K562 (cell line): ENCODE data around the gene RFNG. TPM values are rescaled to one million over a fixed set of nuclear protein-coding genes. Genes with fewer than 3 reads are reported as not detected.

ENCODE experiments used
- CTBP1 ChIP-seq: fragments of 450-650 bp; IDR thresholded peaks from 2 replicates; pipeline ENCODE4 v1.6.1; 2016; ENCODE audit warnings: borderline replicate concordance
- E2F3 ChIP-seq: fragments of 250-450 bp; sonication (Bioruptor Pico); IDR thresholded peaks from 2 replicates; pipeline ENCODE4 v1.4.0; 2020; ENCODE audit warnings: mild to moderate bottlenecking
- EP400 ChIP-seq: fragments of 450-650 bp; IDR thresholded peaks from 2 replicates; pipeline ENCODE4 v1.6.1; 2017; ENCODE audit warnings: antibody characterized with exemption, mild to moderate bottlenecking, moderate library complexity
- KLF13 ChIP-seq: fragments of 450-650 bp; IDR thresholded peaks from 2 replicates; pipeline ENCODE4 v1.6.1; 2016; ENCODE audit warnings: missing genetic modification characterization, low read depth, mild to moderate bottlenecking, missing compliant biosample characterization, moderate library complexity, borderline replicate concordance
- MAX ChIP-seq: sonication (generic); formaldehyde crosslinking; IDR thresholded peaks from 2 replicates; pipeline ENCODE4 v1.9.0; 2022; ENCODE audit warnings: mild to moderate bottlenecking, missing genetic modification reagents
- XRCC5 ChIP-seq: fragments of 200-400 bp; formaldehyde crosslinking; IDR thresholded peaks from 2 replicates; pipeline ENCODE4 v1.6.1; 2017; ENCODE audit warnings: low read depth, mild to moderate bottlenecking, low read length
- ZKSCAN1 ChIP-seq: fragments of 150-350 bp; IDR thresholded peaks from 2 replicates; pipeline ENCODE4 v1.6.1; 2016; ENCODE audit warnings: low read depth, low read length
- ZNF75A ChIP-seq: fragments of 450-650 bp; formaldehyde crosslinking; IDR thresholded peaks from 2 replicates; pipeline ENCODE4 v1.4.0; 2020; ENCODE audit warnings: mild to moderate bottlenecking
- polyA plus RNA-seq, 8 experiments: library from polyadenylated mRNA; depleted of rRNA in 4 of 8; stranded (reverse) in 5 of 8; unstranded in 3 of 8; fragments of >200 nt; fragmentation: Nextera tagmentation in 2 of 8; fragmentation: Illumina TruSeq in 1 of 8; extraction: Ambion mirVana in 2 of 8; extraction: Trizol in 1 of 8; gene quantifications; 2 replicates each; pipeline versions ENCODE4 v1.2.1 to v1.2.3, GENCODE V29; 2011 to 2014; ENCODE audit warnings: inconsistent platforms in 1 of 8, missing spikeins in 1 of 8
- total RNA-seq, 7 experiments: library from RNA; depleted of rRNA in 6 of 7; stranded (reverse); fragments of >200 nt in 6 of 7; fragmentation: Illumina TruSeq in 2 of 7; extraction: Trizol in 2 of 7; gene quantifications; 2 replicates each; pipeline versions ENCODE4 v1.2.1 to v1.2.3, GENCODE V29; 2011 to 2021; ENCODE audit warnings: low replicate concordance in 1 of 7
- TF ChIP-seq, protein P1 (sequence below), 2 experiments: fragments of 450-650 bp; formaldehyde crosslinking in 1 of 2; IDR thresholded peaks; 2 replicates each; pipeline versions ENCODE4 v1.4.0 to v1.6.1; 2014 to 2020; ENCODE audit warnings: mild to moderate bottlenecking in 2 of 2, borderline replicate concordance in 1 of 2, low read depth in 1 of 2
- TF ChIP-seq, protein P2 (sequence below): fragments of 450-650 bp; conservative IDR thresholded peaks from 2 replicates; pipeline ENCODE4 v1.6.1; 2016; ENCODE audit warnings: missing genetic modification characterization, low read depth, mild to moderate bottlenecking, missing compliant biosample characterization, moderate library complexity
- TF ChIP-seq, protein P3 (sequence below): conservative IDR thresholded peaks from 2 replicates; pipeline ENCODE4 v1.6.1; 2011; ENCODE audit warnings: low read depth, mild to moderate bottlenecking, low read length; ENCODE audit not compliant: control insufficient read depth

The RFNG gene
- total and polyA plus RNA-seq, 9 of the 15 experiments (the other 6 are each of a cell fraction or from before 2014, with no cell fraction given), result 0.32 to 32.8 (median 9.5) TPM

- TF ChIP-seq, protein P1, sequence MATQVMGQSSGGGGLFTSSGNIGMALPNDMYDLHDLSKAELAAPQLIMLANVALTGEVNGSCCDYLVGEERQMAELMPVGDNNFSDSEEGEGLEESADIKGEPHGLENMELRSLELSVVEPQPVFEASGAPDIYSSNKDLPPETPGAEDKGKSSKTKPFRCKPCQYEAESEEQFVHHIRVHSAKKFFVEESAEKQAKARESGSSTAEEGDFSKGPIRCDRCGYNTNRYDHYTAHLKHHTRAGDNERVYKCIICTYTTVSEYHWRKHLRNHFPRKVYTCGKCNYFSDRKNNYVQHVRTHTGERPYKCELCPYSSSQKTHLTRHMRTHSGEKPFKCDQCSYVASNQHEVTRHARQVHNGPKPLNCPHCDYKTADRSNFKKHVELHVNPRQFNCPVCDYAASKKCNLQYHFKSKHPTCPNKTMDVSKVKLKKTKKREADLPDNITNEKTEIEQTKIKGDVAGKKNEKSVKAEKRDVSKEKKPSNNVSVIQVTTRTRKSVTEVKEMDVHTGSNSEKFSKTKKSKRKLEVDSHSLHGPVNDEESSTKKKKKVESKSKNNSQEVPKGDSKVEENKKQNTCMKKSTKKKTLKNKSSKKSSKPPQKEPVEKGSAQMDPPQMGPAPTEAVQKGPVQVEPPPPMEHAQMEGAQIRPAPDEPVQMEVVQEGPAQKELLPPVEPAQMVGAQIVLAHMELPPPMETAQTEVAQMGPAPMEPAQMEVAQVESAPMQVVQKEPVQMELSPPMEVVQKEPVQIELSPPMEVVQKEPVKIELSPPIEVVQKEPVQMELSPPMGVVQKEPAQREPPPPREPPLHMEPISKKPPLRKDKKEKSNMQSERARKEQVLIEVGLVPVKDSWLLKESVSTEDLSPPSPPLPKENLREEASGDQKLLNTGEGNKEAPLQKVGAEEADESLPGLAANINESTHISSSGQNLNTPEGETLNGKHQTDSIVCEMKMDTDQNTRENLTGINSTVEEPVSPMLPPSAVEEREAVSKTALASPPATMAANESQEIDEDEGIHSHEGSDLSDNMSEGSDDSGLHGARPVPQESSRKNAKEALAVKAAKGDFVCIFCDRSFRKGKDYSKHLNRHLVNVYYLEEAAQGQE (IDR thresholded peaks at IDR 0.05; ENCODE audit: borderline replicate concordance), result peak; percentile 36; the same call in 1 of the 2 replicates
- TF ChIP-seq, protein P1 (CRISPR knock-in tag; IDR thresholded peaks at IDR 0.05; ENCODE audit: low read depth), result no peak
- TF ChIP-seq, protein P2, sequence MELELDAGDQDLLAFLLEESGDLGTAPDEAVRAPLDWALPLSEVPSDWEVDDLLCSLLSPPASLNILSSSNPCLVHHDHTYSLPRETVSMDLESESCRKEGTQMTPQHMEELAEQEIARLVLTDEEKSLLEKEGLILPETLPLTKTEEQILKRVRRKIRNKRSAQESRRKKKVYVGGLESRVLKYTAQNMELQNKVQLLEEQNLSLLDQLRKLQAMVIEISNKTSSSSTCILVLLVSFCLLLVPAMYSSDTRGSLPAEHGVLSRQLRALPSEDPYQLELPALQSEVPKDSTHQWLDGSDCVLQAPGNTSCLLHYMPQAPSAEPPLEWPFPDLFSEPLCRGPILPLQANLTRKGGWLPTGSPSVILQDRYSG (tag), result no peak
- TF ChIP-seq EP400 (peak; percentile 93), ZKSCAN1 (0 out of 2 replicates have a peak, but pooled peaks have one; percentile 32), KLF13 (tag) (0 out of 2 replicates have a peak, but pooled peaks have one; percentile 36), E2F3 (CRISPR knock-in tag) (0 out of 2 replicates have a peak, but pooled peaks have one; percentile 54), CTBP1 (peak; percentile 83), XRCC5 (0 out of 2 replicates have a peak, but pooled peaks have one; percentile 41), MAX (peak; percentile 89), ZNF75A (CRISPR knock-in tag) (no peak)
- TF ChIP-seq, protein P3, sequence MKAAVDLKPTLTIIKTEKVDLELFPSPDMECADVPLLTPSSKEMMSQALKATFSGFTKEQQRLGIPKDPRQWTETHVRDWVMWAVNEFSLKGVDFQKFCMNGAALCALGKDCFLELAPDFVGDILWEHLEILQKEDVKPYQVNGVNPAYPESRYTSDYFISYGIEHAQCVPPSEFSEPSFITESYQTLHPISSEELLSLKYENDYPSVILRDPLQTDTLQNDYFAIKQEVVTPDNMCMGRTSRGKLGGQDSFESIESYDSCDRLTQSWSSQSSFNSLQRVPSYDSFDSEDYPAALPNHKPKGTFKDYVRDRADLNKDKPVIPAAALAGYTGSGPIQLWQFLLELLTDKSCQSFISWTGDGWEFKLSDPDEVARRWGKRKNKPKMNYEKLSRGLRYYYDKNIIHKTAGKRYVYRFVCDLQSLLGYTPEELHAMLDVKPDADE, result peak; percentile 23; the same call in 1 of the 2 replicates
Observed at GRCh38 chr17:82031885-82032627, 19.6 kb downstream of the RFNG start (continued).
